HuH-7.5 (cell line): ENCODE measurements around the gene IRGM.

ENCODE experiments used
- DNase-seq: peaks from one replicate; pipeline ENCODE4 v3.0.0; 2011; ENCODE audit warnings: low spot score

IRGM gene

DNA sequence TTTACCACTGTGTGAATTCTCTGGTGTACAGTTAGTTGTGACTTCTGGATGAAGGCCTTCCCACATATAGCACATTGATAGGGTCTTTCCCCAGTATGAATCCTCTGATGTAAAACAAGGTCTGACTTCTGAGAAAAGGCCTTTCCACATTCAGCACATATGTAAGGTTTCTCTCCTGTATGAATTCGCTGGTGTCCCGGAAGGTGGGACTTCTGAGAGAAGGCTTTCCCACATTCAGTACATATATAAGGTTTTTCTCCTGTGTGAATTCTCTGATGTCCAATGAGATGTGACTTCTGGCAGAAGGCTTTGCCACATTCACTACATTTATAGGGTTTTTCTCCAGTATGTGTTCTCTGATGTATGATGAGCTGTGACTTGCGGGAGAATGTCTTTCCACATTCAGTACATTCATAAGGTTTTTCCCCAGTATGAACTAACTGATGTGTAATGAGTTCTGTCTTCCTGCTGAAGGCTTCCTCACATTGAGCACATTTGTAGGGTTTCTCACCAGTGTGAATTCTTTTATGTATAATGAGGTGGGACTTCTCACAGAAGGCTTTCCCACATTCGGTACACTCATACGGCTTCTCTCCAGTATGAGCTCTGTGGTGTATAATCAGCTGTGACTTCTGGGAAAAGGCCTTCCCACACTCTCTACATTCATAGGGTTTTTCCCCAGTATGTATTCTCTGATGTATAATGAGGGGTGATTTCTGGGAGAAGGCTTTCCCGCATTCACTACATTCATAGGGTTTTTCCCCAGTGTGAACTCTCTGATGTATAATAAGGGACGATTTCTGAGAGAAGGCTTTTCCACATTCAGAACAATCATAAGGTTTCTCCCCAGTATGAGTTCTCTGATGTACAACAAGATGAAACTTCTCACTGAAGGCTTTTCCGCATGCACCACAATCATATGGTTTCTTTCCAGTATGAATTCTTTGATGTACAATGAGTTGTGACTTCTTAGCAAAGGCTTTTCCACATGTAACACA, 49.4 kb downstream of the IRGM start:
- no peak for DNase-seq
